DOHH2 (cell line): ENCODE data around the gene KRTAP25-1.

Source experiments
- H3F3A ChIP-seq: fragments of 200-600 bp; sonication (generic), shearing (Covaris generic); 2 replicates; pipeline ENCODE4 v1.6.0; 2016; ENCODE audit warnings: antibody characterized with exemption, mild to moderate bottlenecking; ENCODE audit not compliant: control insufficient read depth, insufficient read depth
- H3K27ac ChIP-seq: fragments of 200-600 bp; sonication (generic); 2 replicates; pipeline ENCODE4 v1.5.1; 2014; ENCODE audit warnings: low read depth, mild to moderate bottlenecking, low read length, moderate library complexity
- H3K27me3 ChIP-seq: fragments of 200-600 bp; sonication (generic); 2 replicates; pipeline ENCODE4 v1.6.1; 2014; ENCODE audit warnings: mild to moderate bottlenecking, low read length, mixed read lengths; ENCODE audit not compliant: control insufficient read depth
- H3K36me3 ChIP-seq: fragments of 200-600 bp; sonication (generic); 2 replicates; pipeline ENCODE4 v1.6.1; 2014; ENCODE audit warnings: mild to moderate bottlenecking, low read length, moderate library complexity, mixed read lengths; ENCODE audit not compliant: control insufficient read depth
- H3K4me1 ChIP-seq: fragments of 200-600 bp; sonication (generic); 2 replicates; pipeline ENCODE4 v1.6.1; 2014; ENCODE audit warnings: mild to moderate bottlenecking, low read length, mixed read lengths; ENCODE audit not compliant: control insufficient read depth
- H3K4me2 ChIP-seq: fragments of 200-600 bp; sonication (generic); 2 replicates; pipeline ENCODE4 v1.6.0; 2014; ENCODE audit warnings: mild to moderate bottlenecking, low read length, moderate library complexity
- H3K4me3 ChIP-seq: fragments of 200-600 bp; sonication (generic); 2 replicates; pipeline ENCODE4 v1.5.1; 2014; ENCODE audit warnings: mild to moderate bottlenecking, low read length, mixed read lengths
- H3K79me2 ChIP-seq: fragments of 200-600 bp; sonication (generic); 2 replicates; pipeline ENCODE4 v1.6.1; 2014; ENCODE audit warnings: mild to moderate bottlenecking, low read length, mixed read lengths; ENCODE audit not compliant: control insufficient read depth
- H3K9me2 ChIP-seq: fragments of 200-600 bp; sonication (generic); replicated peaks from 2 replicates; pipeline ENCODE4 v1.6.1; 2014; ENCODE audit warnings: mild to moderate bottlenecking, low read length, mixed read lengths; ENCODE audit not compliant: control insufficient read depth
- H3K9me3 ChIP-seq: fragments of 200-600 bp; sonication (generic); 2 replicates; pipeline ENCODE4 v1.6.1; 2014; ENCODE audit warnings: antibody characterized with exemption, low read length, mixed read lengths; ENCODE audit not compliant: control insufficient read depth, insufficient read depth
- H4K20me1 ChIP-seq: fragments of 200-600 bp; sonication (generic); 2 replicates; pipeline ENCODE4 v1.6.0; 2014; ENCODE audit warnings: low read depth, mild to moderate bottlenecking, antibody characterized with exemption, low read length, moderate library complexity; ENCODE audit not compliant: control insufficient read depth, insufficient read depth
- CTCF ChIP-seq: fragments of 200-600 bp; sonication (generic); IDR thresholded peaks from one replicate; pipeline ENCODE4 v1.5.1; 2014; ENCODE audit warnings: antibody characterized with exemption, mild to moderate bottlenecking, low read depth, low read length; ENCODE audit not compliant: poor library complexity, severe bottlenecking
- EZH2phosphoT487 ChIP-seq: fragments of 200-600 bp; sonication (generic); IDR thresholded peaks from 2 replicates; pipeline ENCODE4 v1.6.1; 2017; ENCODE audit warnings: borderline replicate concordance, mild to moderate bottlenecking, antibody characterized with exemption, low read length, moderate library complexity, mixed read lengths

Gene KRTAP25-1

GRCh38 chr21:30251781-30252180 is 37.5 kb downstream of the KRTAP25-1 start:
- Histone ChIP-seq H3K4me2 (no peak overlapping the region), H3K9me2 (no peaks in the 10 kb centered on the region), H3K36me3 (no peaks in the 10 kb centered on the region), H3K79me2 (no peaks in the 10 kb centered on the region), H3K4me1 (no peaks in the 10 kb centered on the region), H3K27ac (no peak overlapping the region), H3F3A (no peaks in the 10 kb centered on the region), H3K9me3 (no peaks in the 10 kb centered on the region), H3K27me3 (no peaks in the 10 kb centered on the region), H4K20me1 (no peaks in the 10 kb centered on the region), H3K4me3 (no peak overlapping the region)
- TF ChIP-seq CTCF (no peak), EZH2phosphoT487 (no peak)

- Histone ChIP-seq H3K4me2 (no peak overlapping the region), H3K4me1 (no peaks in the 10 kb centered on the region), H3K9me3 (no peaks in the 10 kb centered on the region), H4K20me1 (no peaks in the 10 kb centered on the region), H3K4me3 (no peak overlapping the region), H3K79me2 (no peaks in the 10 kb centered on the region), H3K27ac (no peak overlapping the region), H3F3A (no peaks in the 10 kb centered on the region), H3K27me3 (no peaks in the 10 kb centered on the region), H3K36me3 (no peaks in the 10 kb centered on the region), H3K9me2 (no peaks in the 10 kb centered on the region)
- TF ChIP-seq EZH2phosphoT487 (no peak), CTCF (no peak)
Observed at GRCh38 chr21:30249936-30250335, 39.4 kb downstream of the KRTAP25-1 start.

GRCh38 chr21:30248844-30249243 is 40.5 kb downstream of the KRTAP25-1 start:
- no peaks in the 10 kb centered on the region for H3K27me3 ChIP-seq
- H3K4me1 ChIP-seq: no peaks in the 10 kb centered on the region
- no peaks in the 10 kb centered on the region for H3K9me3 ChIP-seq
- H3K79me2 ChIP-seq: no peaks in the 10 kb centered on the region
- TF ChIP-seq EZH2phosphoT487: no peak
- TF ChIP-seq CTCF: no peak
- no peaks in the 10 kb centered on the region for H3F3A ChIP-seq
- H3K36me3 ChIP-seq: no peaks in the 10 kb centered on the region
- H3K9me2 ChIP-seq: no peaks in the 10 kb centered on the region
- no peak overlapping the region for H3K27ac ChIP-seq
- H3K4me3 ChIP-seq: no peak overlapping the region
- no peak overlapping the region for H3K4me2 ChIP-seq
- no peaks in the 10 kb centered on the region for H4K20me1 ChIP-seq

- no peak overlapping the region for H3K27ac ChIP-seq
- no peaks in the 10 kb centered on the region for H3K4me1 ChIP-seq
- H4K20me1 ChIP-seq: no peaks in the 10 kb centered on the region
- H3F3A ChIP-seq: no peaks in the 10 kb centered on the region
- no peak overlapping the region for H3K4me2 ChIP-seq
- no peaks in the 10 kb centered on the region for H3K27me3 ChIP-seq
- no peaks in the 10 kb centered on the region for H3K36me3 ChIP-seq
- H3K9me2 ChIP-seq: no peaks in the 10 kb centered on the region
- no peaks in the 10 kb centered on the region for H3K79me2 ChIP-seq
- H3K4me3 ChIP-seq: no peak overlapping the region
- TF ChIP-seq CTCF (no peak), EZH2phosphoT487 (no peak)
- H3K9me3 ChIP-seq: no peaks in the 10 kb centered on the region
Observed at GRCh38 chr21:30245061-30245460, 44.3 kb downstream of the KRTAP25-1 start.
